NOMO-1 (cell line): ENCODE data around the gene COX7A2.

Source experiments
- DNase-seq, 2 experiments: peaks; one replicate each; lab custom pipeline; 2025; ENCODE audit not compliant: unreplicated experiment in 2 of 2; lab: John Stamatoyannopoulos, UW

The COX7A2 gene

GRCh38 chr6:75201901-75202672, 41.5 kb downstream of the COX7A2 start:
- DNase-seq, result no peak

DNA sequence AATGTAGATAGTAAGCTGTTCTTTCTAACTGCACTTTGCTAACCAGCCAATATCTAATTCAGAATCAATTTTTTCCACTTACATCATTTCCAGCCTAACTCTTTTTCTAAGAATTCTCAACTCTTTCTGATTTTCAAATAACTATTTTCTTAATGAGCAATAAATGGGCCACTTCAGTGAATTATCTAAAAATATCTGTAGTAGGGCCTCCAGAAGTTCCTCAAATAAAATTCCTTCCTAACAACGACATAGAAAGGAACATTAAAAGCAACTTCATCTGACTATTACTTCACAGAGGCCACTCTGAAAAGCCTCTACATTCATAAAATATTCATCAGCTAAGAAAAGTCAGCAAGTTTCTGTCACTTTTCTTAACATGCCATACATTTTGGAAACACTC, 42.6 kb downstream of the COX7A2 start:
- DNase-seq, result no peak

DNA sequence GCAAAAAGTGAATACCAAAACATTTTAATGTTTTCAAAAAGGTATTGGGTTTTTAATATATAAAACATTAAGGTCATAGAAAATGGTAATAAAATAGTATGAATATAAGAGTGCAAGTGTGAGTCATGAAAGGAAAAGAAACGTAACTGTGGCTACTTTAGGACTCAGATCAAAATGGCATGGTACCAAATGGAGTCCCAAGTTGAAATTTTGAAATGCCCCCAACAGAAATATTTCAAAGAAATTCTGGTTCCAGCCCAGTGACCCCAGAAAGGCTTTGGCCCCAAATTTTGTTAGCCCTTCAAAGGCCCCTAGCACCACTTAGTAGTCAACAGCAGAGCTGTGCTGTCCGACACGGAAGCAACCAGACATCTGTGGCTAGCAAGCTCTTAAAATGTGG, 43.7 kb downstream of the COX7A2 start:
- DNase-seq, result no peak

DNA sequence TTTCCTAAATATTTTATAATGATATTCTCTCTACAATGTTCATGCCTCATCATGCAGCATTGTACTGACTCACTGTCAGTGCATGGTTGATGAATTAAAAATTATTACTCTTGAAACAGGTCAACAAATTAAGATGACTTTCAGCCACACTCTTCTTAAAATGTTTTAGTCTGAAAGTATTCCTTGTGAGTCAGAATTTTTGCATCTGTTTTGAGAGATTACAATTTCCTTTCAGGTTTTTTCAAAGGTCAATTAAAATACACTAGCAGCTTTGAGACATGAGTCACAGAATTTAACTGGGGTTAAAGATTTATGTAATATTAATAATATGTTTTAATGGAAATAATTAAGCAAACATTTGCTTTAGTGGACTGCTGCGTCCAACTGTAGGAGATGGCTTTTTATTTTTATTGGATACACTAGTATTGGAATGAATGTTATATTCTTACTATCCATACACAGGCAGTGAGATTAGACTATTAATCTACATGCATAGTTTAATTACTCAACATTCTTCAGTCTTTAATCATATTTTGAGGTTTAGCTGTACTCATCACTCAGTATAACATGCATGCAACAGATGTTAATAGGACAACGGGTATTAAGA, 47.4 kb downstream of the COX7A2 start:
- DNase-seq, result no peak

DNA sequence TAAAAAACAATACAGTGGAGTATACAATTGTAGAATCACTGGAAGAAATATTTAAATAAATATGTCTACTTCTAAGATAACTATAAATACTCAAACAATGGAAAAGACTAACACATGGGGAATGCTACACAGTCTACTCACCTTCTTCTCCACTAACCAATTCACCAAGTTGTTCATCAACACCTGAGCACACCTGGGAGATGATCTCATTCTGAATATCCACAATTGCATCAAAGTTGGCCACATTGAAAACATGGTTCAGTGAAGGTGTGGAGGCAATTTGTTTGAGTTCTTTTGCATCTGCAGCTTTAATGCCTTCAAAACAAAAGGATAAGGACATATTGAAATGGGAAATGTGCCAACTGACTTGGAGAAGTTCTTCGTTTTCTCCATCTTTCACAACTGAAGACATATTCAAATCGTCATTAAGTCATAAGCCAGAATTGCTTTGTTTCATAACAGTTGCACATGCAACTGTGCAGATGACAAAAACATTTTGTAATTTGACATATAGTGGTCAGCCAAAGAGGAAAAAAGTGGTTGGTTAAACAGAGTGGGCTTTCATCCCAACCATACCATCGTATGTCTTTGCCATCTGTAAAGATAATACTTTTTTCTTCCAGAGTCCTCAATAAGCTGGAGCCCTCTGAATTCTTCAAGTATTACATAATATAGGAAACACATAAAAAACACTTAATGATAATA, 55.2 kb downstream of the COX7A2 start:
- no peak for DNase-seq
